Pancreas (tissue), 10 donors: Measurements from ENCODE around the gene INSIG2. TPM values are rescaled to one million over a fixed set of nuclear protein-coding genes. Genes with fewer than 3 reads are reported as not detected.

ENCODE experiments used
- ATAC-seq, 4 donors: fragments of 200-7000 bp; cut with Tn5 transposase; one replicate each; pipeline versions ENCODE4 v1.8.0 to v1.9.1; 2020; ENCODE audit warnings: mild to moderate bottlenecking in 4 of 4, moderate library complexity in 4 of 4
- DNase-seq, 6 donors: peaks; one replicate each; pipeline ENCODE4 v3.0.0-alpha.2; 2020
- FAIRE-seq: peaks from 2 replicates; lab custom pipeline; 2012; peaks lifted over from hg19 to GRCh38; lab: Jason Lieb, UNC
- H3K27ac ChIP-seq, 4 donors: fragments of 200-600 bp; sonication (generic); 1 replicate in 3 of 4; 2 replicates in 1 of 4; pipeline versions ENCODE4 v1.5.0 to v1.8.0; 2020
- H3K27me3 ChIP-seq, 4 donors: fragments of 200-600 bp; one replicate each; pipeline ENCODE4 v1.8.0; 2021
- H3K36me3 ChIP-seq, 3 donors: fragments of 200-600 bp; sonication (generic) in 1 of 3; one replicate each; pipeline versions ENCODE4 v1.5.0 to v1.8.0; 2020 to 2021
- H3K4me1 ChIP-seq, 3 donors: fragments of 200-600 bp; one replicate each; pipeline ENCODE4 v1.8.0; 2021
- H3K4me3 ChIP-seq, 4 donors: fragments of 200-600 bp; sonication (generic) in 2 of 4; one replicate each; pipeline versions ENCODE4 v1.5.0 to v1.8.0; 2020 to 2021
- H3K9me3 ChIP-seq, 4 donors: fragments of 200-600 bp; one replicate each; pipeline ENCODE4 v1.8.0; 2021
- CTCF ChIP-seq, 4 donors: fragments of 200-600 bp; sonication (generic) in 3 of 4; IDR thresholded peaks; one replicate each; pipeline versions ENCODE4 v1.5.0 to v1.8.0; 2021; ENCODE audit warnings: antibody characterized with exemption in 4 of 4
- WGBS, 2 donors: extraction: QIAGEN DNeasy Blood & Tissue Kit; methylation state at CpG; one replicate each; pipeline ENCODE4 v1.1.7; 2013; 5-methylcytosine and 5-hydroxymethylcytosine counted together
- intact Hi-C, 3 donors: fragments of 100-400 bp; cut with DNase I; formaldehyde crosslinking; loops; one replicate each; pipeline versions ENCODE4 v1.11.1 to v1.14.2; 2022
- polyA plus RNA-seq, 2 donors: library from polyadenylated mRNA; stranded (reverse); fragments of 200-250 nt; gene quantifications; one replicate each; pipeline ENCODE4 v1.2.3, GENCODE V29; 2013
- total RNA-seq, 6 donors: library from RNA; stranded (reverse); fragmentation: NEBNext Ultra II Directional in 4 of 6; extraction: Animal tissue kit (Norgen Biotek cat#: 25700) in 4 of 6; gene quantifications; one replicate each; pipeline versions ENCODE4 v1.2.1 to v1.2.4, GENCODE V29; 2021 to 2023
- donor health status: healthy with polysubstance abuse.
- donor health status: DM: no; HTN: no; CAD: no; lungs with moderate emphysema.
- donor health status: DM: no; HTN: no; CAD: no.
- donor health status: control.
- donor health status: control.
- donor health status: Bipolar disorder and iron deficiency.
- donor health status: DM: yes; HTN: yes; CAD: no.
- donor health status: DM: no; HTN: no; CAD: no.
- donor health status: DM: no; HTN: no; CAD: no.
- donor health status: DM: yes; HTN: yes; CAD: no.

The INSIG2 gene
- total and polyA plus RNA-seq, 8 donors: 7.9 to 23.0 (median 14.2) TPM

- intact Hi-C loops: no loop called here
- Histone ChIP-seq H3K9me3 (no peaks in the 10 kb centered on the region), H3K27me3 (no peaks in the 10 kb centered on the region), H3K4me1 (no peaks in the 10 kb centered on the region), H3K4me3 (no peak overlapping the region), H3K36me3 (no peaks in the 10 kb centered on the region), H3K27ac (no peak overlapping the region)
- DNase-seq (no peak), ATAC-seq (no peak), FAIRE-seq (no peak)
- no peak for TF ChIP-seq CTCF (IDR thresholded peaks at IDR 0.05)
- WGBS, 2 donors: 70 to 78% methylated on average over 4 of the region's 4 CpGs
Observed at GRCh38 chr2:118131771-118132170, 43.5 kb downstream of the INSIG2 start.

DNA sequence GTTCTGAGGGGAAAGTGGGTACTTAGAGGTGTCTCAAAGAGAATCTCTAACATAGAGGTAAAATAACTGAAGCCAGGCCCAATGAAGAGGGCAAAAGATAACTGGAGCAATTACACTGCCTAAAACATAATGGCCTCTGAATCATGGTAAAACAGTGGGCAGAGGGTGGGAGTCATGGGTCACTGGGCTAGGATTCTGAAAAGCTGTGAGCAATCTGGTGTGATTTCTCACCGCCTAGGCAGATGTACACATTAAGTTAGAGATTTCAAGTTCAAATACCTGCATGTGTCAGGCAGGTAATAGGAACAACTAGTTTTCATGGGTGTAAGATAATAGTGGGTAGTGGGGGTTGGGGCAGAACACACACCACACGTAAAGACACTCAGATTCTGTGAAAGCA is 45.6 kb downstream of the INSIG2 start:
- no peak for FAIRE-seq

GRCh38 chr2:118134650-118135049 is 46.4 kb downstream of the INSIG2 start:
- intact Hi-C loops: no loop called here
- H3K4me1 ChIP-seq: no peaks in the 10 kb centered on the region
- 72 to 83% methylated on average over 6 of the region's 6 CpGs for WGBS, 2 donors

More for the DNA sequence above, 45.6 kb downstream of the INSIG2 start:
- H3K4me1 ChIP-seq: no peaks in the 10 kb centered on the region
- H3K4me3 ChIP-seq: no peak overlapping the region
- no peak overlapping the region for H3K27ac ChIP-seq
- H3K9me3 ChIP-seq: no peaks in the 10 kb centered on the region
- intact Hi-C loops: no loop called here
- H3K27me3 ChIP-seq: no peaks in the 10 kb centered on the region
- no peak for ATAC-seq
- H3K36me3 ChIP-seq: no peaks in the 10 kb centered on the region
- no peak for DNase-seq
- no peak for TF ChIP-seq CTCF (IDR thresholded peaks at IDR 0.05)
- WGBS, 2 donors: 75 to 81% methylated on average over 2 of the region's 2 CpGs

DNA sequence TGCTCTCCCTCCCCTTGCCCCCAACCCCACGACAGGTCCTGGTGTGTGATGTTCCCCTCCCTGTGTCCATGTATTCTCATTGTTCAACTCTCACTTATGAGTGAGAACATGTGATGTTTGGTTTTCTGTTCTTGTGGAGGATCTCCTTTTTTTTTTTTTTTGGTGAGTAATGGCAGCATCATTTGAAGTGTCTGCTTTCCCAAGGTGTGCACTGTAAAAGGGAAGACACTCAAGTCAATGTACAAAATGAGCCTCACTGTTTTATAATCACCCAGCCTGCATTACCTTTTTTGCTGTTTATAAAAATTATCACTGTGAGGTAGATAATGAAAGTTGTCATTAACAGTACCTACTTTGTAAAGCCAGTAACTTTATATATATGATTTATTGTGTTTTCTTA is 56.9 kb downstream of the INSIG2 start:
- no peaks in the 10 kb centered on the region for H3K36me3 ChIP-seq
- H3K4me1 ChIP-seq: no peaks in the 10 kb centered on the region
- H3K27ac ChIP-seq: no peak overlapping the region
- FAIRE-seq: no peak
- DNase-seq: no peak
- no peaks in the 10 kb centered on the region for H3K27me3 ChIP-seq
- no peak for ATAC-seq
- intact Hi-C loops: no loop called here
- H3K9me3 ChIP-seq: no peaks in the 10 kb centered on the region
- H3K4me3 ChIP-seq: no peak overlapping the region
- TF ChIP-seq CTCF (IDR thresholded peaks at IDR 0.05): no peak
- 50 to 59% methylated on average over 1 of the region's 1 CpG for WGBS, 2 donors

More at GRCh38 chr2:118134650-118135049, 46.4 kb downstream of the INSIG2 start:
- DNase-seq: no peak
- no peak for ATAC-seq
- no peak for FAIRE-seq
- Histone ChIP-seq H3K36me3 (no peaks in the 10 kb centered on the region), H3K9me3 (no peaks in the 10 kb centered on the region), H3K27ac (no peak overlapping the region), H3K27me3 (no peaks in the 10 kb centered on the region), H3K4me3 (no peak overlapping the region)
- TF ChIP-seq CTCF (IDR thresholded peaks at IDR 0.05): no peak

GRCh38 chr2:118145806-118146205 is 57.5 kb downstream of the INSIG2 start:
- intact Hi-C loops: no loop called here
- Histone ChIP-seq H3K36me3 (no peaks in the 10 kb centered on the region), H3K4me3 (no peak overlapping the region), H3K9me3 (no peaks in the 10 kb centered on the region), H3K27me3 (no peaks in the 10 kb centered on the region), H3K4me1 (no peaks in the 10 kb centered on the region), H3K27ac (no peak overlapping the region)
- no peak for FAIRE-seq
- no peak for TF ChIP-seq CTCF (IDR thresholded peaks at IDR 0.05)
- no peak for DNase-seq
- WGBS, 2 donors: 78 to 86% methylated on average over 6 of the region's 6 CpGs
- ATAC-seq: no peak
